ENCODE data around the gene MPND. TPM values are rescaled to one million over a fixed set of nuclear protein-coding genes. Genes with fewer than 3 reads are reported as not detected.

MPND gene
- total RNA-seq, 1 donor from 2014 or later: 14.2 TPM

- Mint-ChIP-seq H3K27ac (ENCODE audit: unreplicated experiment) (no peak overlapping the region), H3K27me3 (ENCODE audit: unreplicated experiment) (no peaks in the 10 kb centered on the region), H3K9me3 (ENCODE audit: unreplicated experiment) (no peaks in the 10 kb centered on the region), H3K36me3 (ENCODE audit: unreplicated experiment) (peaks cover 2% of the 10 kb centered on the region), H3K4me1 (ENCODE audit: unreplicated experiment) (peaks cover 43% of the 10 kb centered on the region), H3K4me3 (ENCODE audit: unreplicated experiment) (no peak overlapping the region)
- DNase-seq (ENCODE audit: extremely low spot score, unreplicated experiment): no peak
- TF ChIP-seq CTCF (IDR thresholded peaks at IDR 0.05): no peak
These were observed 24.0 kb downstream of the MPND start for GRCh38 chr19:4367336-4367723.

- DNase-seq (ENCODE audit: extremely low spot score, unreplicated experiment): no peak
- Mint-ChIP-seq H3K27me3 (ENCODE audit: unreplicated experiment) (no peaks in the 10 kb centered on the region), H3K4me1 (ENCODE audit: unreplicated experiment) (peaks cover 47% of the 10 kb centered on the region), H3K9me3 (ENCODE audit: unreplicated experiment) (no peaks in the 10 kb centered on the region), H3K27ac (ENCODE audit: unreplicated experiment) (no peak overlapping the region), H3K36me3 (ENCODE audit: unreplicated experiment) (peaks cover 2% of the 10 kb centered on the region), H3K4me3 (ENCODE audit: unreplicated experiment) (no peak overlapping the region)
- no peak for TF ChIP-seq CTCF (IDR thresholded peaks at IDR 0.05)
These were observed 24.4 kb downstream of the MPND start for GRCh38 chr19:4367781-4368127.

GRCh38 chr19:4368128-4368820 is 24.9 kb downstream of the MPND start:
- peak overlapping the region; percentile 62 for H3K27ac Mint-ChIP-seq (ENCODE audit: unreplicated experiment)
- H3K36me3 Mint-ChIP-seq (ENCODE audit: unreplicated experiment): peaks cover 2% of the 10 kb centered on the region
- H3K27me3 Mint-ChIP-seq (ENCODE audit: unreplicated experiment): no peaks in the 10 kb centered on the region
- peaks cover 52% of the 10 kb centered on the region for H3K4me1 Mint-ChIP-seq (ENCODE audit: unreplicated experiment)
- TF ChIP-seq CTCF (IDR thresholded peaks at IDR 0.05): no peak
- no peaks in the 10 kb centered on the region for H3K9me3 Mint-ChIP-seq (ENCODE audit: unreplicated experiment)
- H3K4me3 Mint-ChIP-seq (ENCODE audit: unreplicated experiment): no peak overlapping the region
- no peak for DNase-seq (ENCODE audit: extremely low spot score, unreplicated experiment)

GRCh38 chr19:4369109-4369887 is 25.9 kb downstream of the MPND start:
- Mint-ChIP-seq H3K27ac (ENCODE audit: unreplicated experiment) (peak overlapping the region; percentile 62), H3K9me3 (ENCODE audit: unreplicated experiment) (no peaks in the 10 kb centered on the region), H3K36me3 (ENCODE audit: unreplicated experiment) (peaks cover 2% of the 10 kb centered on the region), H3K4me3 (ENCODE audit: unreplicated experiment) (no peak overlapping the region), H3K4me1 (ENCODE audit: unreplicated experiment) (peaks cover 61% of the 10 kb centered on the region), H3K27me3 (ENCODE audit: unreplicated experiment) (no peaks in the 10 kb centered on the region)
- no peak for DNase-seq (ENCODE audit: extremely low spot score, unreplicated experiment)
- no peak for TF ChIP-seq CTCF (IDR thresholded peaks at IDR 0.05)

- no peaks in the 10 kb centered on the region for H3K9me3 Mint-ChIP-seq (ENCODE audit: unreplicated experiment)
- H3K4me3 Mint-ChIP-seq (ENCODE audit: unreplicated experiment): no peak overlapping the region
- peaks cover 66% of the 10 kb centered on the region for H3K4me1 Mint-ChIP-seq (ENCODE audit: unreplicated experiment)
- TF ChIP-seq CTCF (IDR thresholded peaks at IDR 0.05): peak; percentile 21
- H3K36me3 Mint-ChIP-seq (ENCODE audit: unreplicated experiment): peaks cover 2% of the 10 kb centered on the region
- no peak for DNase-seq (ENCODE audit: extremely low spot score, unreplicated experiment)
- H3K27me3 Mint-ChIP-seq (ENCODE audit: unreplicated experiment): no peaks in the 10 kb centered on the region
- no peak overlapping the region for H3K27ac Mint-ChIP-seq (ENCODE audit: unreplicated experiment)
These were observed 26.5 kb downstream of the MPND start for GRCh38 chr19:4369888-4370260.

Data from osteocyte (in vitro differentiated cells).